Fibroblast of the conjunctiva (primary cell): ENCODE measurements around the gene SLC22A7.
A peak's percentile ranks its signal among the peaks of the same experiment; 100 is the strongest.
"Not testable (repeated sequence)": the region's sequence is repeated elsewhere in the genome, so short reads cannot be mapped to it uniquely, and the experiment has no call there.

Source experiments
- DNase-seq: peaks from one replicate; pipeline ENCODE4 v3.0.0-alpha.2; 2010; ENCODE audit warnings: low read depth

Gene SLC22A7

DNA sequence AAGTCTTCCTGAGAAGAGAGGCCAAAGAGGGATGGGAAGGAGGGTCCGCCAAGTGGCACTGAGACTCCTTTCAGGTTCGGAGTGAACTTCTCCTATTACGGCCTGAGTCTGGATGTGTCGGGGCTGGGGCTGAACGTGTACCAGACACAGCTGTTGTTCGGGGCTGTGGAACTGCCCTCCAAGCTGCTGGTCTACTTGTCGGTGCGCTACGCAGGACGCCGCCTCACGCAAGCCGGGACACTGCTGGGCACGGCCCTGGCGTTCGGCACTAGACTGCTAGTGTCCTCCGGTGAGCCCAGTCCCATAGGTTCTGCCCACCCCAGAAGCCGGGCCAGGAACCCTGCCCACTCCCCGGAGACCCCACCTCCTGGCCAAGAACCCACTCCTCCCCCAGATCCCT lies 4.1 kb downstream of the SLC22A7 start:
- DNase-seq = no peak

DNA sequence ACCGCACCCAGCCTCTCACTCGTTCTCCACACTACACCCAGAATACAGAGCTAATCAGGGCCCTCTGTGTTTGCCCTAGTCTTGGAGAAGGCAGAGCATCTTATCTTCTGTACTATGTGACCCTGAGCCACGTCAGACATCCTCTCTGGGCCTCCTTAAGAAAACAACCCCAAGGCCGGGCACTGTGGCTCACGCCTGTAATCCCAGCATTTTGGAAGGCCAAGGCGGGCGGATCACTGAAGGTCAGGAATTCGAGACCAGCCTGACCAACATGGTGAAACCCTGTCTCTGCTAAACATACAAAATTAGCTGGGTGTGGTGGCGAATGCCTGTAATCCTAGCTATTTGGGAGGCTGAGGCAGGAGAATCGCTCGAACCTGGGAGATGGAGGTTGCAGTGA lies 4.9 kb downstream of the SLC22A7 start:
- DNase-seq = not testable (repeated sequence)

GRCh38 chr6:43303751-43304331 lies 5.8 kb downstream of the SLC22A7 start:
- DNase-seq = no peak

- DNase-seq = no peak
Measured at GRCh38 chr6:43304361-43304760, 6.3 kb downstream of the SLC22A7 start.

- DNase-seq = no peak
Measured at GRCh38 chr6:43304882-43305281, 6.8 kb downstream of the SLC22A7 start.

DNA sequence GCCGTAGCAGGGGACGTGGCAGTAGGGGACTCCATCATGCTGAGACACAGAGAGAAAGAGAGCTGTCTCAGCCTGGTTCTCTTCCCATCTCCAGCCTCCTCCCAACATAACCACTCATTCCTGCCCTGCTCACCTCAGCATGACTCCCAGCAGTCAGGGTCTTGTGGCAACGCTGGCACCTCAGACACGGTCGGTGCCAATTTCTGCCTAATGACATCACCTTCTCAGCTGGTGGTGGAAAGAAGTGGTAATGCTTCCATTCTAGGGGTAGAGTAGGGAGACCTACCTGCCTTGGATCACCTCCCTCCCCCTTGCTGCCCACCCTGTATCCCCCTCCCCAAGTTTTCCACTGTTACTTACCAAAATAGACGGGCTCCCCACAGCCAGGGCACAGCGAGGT lies 8.0 kb downstream of the SLC22A7 start:
- no peak for DNase-seq

DNA sequence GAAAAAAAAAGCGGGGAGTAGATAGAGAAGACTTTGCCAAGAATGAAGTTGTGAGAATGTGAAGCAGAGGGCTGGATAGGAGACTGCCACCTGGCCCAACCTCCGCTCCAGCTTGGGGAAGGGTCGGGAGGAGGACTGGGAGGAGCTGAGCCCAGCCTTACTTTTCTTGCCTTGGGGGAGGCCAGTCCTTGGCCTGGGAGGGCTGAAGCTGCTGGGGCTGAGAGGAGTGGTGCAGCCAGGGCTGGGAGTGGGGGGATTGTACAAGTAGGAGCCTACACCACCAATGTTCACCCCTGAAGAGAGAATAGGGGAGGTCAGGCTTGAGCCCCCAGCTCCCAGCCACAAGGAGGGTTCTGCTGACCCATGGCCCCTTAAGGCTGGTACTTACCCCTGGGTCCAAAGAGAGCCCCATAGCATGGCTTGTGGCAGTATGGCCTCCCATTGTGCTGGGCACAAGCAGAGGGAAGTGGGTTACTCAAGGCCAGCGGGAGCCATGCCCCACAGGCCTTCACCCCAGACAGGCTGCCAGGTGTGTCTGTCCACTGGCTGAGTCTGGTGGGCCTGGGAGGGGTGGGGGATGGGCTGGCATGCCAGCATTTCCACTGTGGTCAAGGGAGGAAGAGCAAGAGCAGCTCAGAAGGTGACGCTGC lies 9.5 kb downstream of the SLC22A7 start:
- no peak for DNase-seq

- peak; percentile 10 for DNase-seq
Measured at GRCh38 chr6:43308101-43308989, 10.3 kb downstream of the SLC22A7 start, which contains the start of gene CRIP3. TSS of gene CRIP3 (minus strand) at chr6:43308826. CDS start at chr6:43308792, 34 bp downstream.

- no peak for DNase-seq
Measured at GRCh38 chr6:43308990-43309477, 11.0 kb downstream of the SLC22A7 start.

DNA sequence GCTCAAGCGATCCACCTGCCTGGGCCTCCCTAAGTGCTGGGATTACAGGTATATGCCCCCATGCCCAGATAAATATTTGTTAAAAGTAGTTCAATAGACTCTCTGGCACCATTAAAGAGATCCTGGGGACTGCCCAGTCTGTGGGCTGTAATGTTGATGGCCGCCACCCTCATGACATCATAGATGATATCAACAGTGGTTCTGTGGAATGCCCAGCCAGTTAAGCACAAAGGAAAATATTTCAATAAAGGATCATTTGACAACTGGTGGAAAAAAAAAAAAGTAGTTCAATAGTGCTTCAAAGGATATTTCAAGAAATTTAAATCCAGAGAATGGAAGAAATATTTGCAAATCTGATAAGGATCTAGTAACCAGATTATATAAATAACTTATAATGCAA lies 12.1 kb downstream of the SLC22A7 start:
- DNase-seq = no peak

GRCh38 chr6:43310624-43311023 lies 12.6 kb downstream of the SLC22A7 start:
- no peak for DNase-seq

GRCh38 chr6:43311666-43312065 lies 13.6 kb downstream of the SLC22A7 start:
- no peak for DNase-seq

DNA sequence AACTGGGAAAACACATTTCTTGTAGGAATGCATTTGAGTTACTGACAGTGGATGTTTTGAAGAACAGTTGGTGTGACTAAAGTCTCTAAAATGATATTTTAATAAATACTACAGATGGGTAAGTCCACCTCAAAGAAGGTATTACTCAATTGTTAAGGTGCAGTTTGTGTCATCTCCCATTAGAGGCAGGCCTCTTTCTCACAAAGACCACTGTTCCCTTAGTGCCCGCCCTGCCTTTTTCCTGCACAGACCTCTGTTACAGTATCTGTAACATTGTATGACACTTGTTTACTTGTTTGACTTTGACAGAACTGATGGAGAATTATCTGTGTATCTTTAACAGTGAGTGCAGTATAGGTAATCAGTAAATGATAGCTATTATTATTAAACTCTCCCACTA lies 15.8 kb downstream of the SLC22A7 start:
- no peak for DNase-seq

DNA sequence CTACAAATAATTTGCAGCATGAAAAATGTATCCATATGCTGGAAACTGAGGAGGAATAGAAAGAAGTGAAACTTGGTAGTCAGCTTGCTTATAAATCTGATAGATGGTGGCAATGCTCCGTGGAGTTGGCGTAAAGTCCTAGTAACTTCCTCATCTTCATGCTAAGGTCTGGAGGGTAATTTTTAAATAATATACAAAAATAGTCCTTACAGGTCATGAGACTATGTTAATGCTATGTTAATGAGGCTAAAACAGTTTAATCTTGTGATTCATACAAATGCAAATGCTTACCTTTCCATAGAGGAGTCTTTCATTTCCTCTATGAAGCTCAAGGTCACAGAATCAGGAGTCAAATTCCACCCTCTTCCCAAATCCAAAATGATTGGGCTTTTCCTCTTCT lies 20.0 kb downstream of the SLC22A7 start:
- no peak for DNase-seq

DNA sequence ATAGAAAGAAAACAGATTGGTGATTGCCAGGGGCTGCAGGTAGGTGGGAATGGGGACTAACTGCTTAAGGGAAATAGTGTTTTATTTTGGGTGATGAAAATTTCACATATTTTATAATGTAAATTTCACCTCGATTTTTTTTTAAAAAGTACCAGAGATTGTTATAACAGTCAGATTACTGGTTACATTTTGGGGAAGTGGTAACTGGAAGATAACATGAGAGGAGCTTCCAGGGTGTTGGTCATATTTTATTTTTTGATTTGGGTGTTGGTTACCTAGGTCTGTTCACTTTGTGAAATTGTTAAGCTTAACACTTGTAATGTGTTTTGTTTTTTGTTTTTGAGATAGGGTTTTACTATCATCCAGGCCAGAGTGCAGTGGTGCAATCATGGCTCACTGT lies 27.8 kb downstream of the SLC22A7 start:
- no peak for DNase-seq

DNA sequence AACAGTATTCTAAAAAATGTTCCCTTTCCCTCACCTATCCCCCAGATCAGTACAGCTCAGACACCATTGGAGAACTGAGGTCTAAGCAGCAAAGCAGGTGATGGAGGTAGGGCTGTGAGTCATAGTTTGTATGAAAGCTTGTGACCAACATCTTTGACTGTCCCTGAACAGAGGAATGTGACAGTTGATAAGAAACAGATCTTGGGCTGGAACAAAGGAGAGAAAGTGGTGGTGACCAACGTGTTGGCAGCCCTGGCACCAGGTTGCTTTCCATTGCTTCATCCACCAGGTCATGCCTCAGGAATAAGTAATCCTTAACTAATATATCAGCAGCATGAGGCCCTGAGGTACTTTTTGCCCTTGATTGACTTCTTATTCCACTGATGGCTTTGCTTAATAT lies 30.5 kb downstream of the SLC22A7 start:
- no peak for DNase-seq

- DNase-seq = no peak
Measured at GRCh38 chr6:43331470-43331869, 33.4 kb downstream of the SLC22A7 start.

- DNase-seq = no peak
Measured at GRCh38 chr6:43331891-43332290, 33.8 kb downstream of the SLC22A7 start.

DNA sequence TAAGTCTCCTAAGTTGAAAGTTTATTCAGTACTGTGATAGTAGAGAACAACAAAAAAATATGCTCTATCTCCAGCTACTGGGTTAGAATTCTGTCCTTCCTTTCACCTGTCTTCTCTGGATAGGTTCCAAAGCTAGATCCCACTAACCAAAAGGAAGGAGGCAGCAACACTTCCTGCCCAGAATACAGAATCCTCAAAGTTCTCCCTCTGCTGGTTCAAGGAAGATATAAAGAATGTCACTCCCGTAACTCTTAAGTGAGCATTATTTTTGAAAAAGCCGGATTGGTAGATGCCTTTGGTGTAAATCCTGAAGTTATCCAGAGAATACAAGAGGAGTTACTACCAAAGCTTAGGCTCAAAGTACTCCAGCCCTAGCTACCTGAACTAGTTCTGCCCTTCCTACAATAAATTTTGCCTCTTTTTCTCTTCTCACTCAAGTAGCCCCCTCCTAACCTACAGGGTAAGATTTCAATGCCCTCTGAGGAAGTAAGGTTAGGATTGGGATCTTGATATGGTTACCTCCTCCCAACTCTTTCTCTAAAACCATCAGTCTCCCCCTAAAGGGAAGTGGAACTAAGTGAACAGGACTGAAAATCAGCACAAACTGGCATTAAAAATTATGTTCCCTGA lies 36.5 kb downstream of the SLC22A7 start:
- peak; percentile 38 for DNase-seq

DNA sequence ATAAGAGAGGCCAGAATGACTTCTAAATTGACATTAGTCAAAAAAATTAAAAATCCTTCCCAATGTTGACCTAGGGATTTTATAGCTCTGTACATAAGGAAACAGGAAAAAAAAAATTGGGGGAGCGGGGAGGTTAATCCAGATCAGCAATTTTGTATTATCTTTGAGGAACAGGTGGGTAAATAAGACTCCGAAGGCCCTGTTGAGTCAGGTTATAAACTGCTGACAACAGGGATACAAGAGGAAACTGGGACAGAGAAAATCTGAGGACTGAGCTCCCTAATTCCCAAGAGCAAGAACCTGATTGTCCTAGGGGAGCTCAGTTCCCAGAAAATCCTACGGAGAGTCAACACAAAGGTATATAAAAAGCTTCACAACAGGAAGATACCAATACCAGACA lies 37.4 kb downstream of the SLC22A7 start:
- no peak for DNase-seq

DNA sequence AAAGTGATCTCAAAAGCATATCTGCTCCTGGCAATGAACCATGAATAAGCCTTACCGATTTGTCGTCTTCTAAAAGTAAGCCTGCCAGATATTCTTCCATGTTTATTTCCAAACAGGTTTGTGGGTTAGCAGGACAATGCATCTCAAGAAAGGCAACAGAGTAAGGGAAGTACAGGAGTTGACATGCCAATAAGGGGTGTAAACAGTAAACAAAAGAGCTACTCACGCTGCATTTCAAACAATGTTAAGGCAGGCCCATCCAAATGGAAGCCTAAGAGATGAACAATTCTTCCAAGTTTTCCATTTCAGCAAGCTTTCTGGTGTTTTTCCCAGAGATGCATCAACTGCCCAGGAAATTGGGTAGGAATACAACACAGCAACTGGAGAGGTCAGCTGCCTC lies 38.3 kb downstream of the SLC22A7 start:
- DNase-seq = no peak

- DNase-seq = no peak
Measured at GRCh38 chr6:43338243-43338642, 40.2 kb downstream of the SLC22A7 start.
